K562 (cell line): ENCODE measurements around the gene ANXA9. TPM values are rescaled to one million over a fixed set of nuclear protein-coding genes. Genes with fewer than 3 reads are reported as not detected.

ENCODE experiments used
- BRCA1 ChIP-seq, 2 experiments: fragments of 450-650 bp in 1 of 2; sonication (generic) in 1 of 2; formaldehyde crosslinking in 1 of 2; IDR thresholded peaks; 2 replicates each; pipeline versions ENCODE4 v1.5.0 to v1.6.1; 2017 to 2020; ENCODE audit warnings: mild to moderate bottlenecking in 1 of 2, missing genetic modification reagents in 1 of 2
- FOXP1 ChIP-seq: sonication (generic); formaldehyde crosslinking; IDR thresholded peaks from 2 replicates; pipeline ENCODE4 v1.8.0; 2022; ENCODE audit warnings: mild to moderate bottlenecking, missing genetic modification reagents
- HIVEP1 ChIP-seq: fragments of 250-450 bp; sonication (Bioruptor Pico); IDR thresholded peaks from 2 replicates; pipeline ENCODE4 v1.4.0; 2020; ENCODE audit warnings: mild to moderate bottlenecking
- JUND ChIP-seq, 2 experiments: IDR thresholded peaks; 2 replicates in 1 of 2; 3 replicates in 1 of 2; pipeline ENCODE4 v1.6.1; 2011; ENCODE audit warnings: borderline replicate concordance in 2 of 2, low read depth in 2 of 2, low read length in 2 of 2, improper control_type of control experiment in 1 of 2, missing biosample characterization in 1 of 2, missing genetic modification characterization in 1 of 2, missing genetic modification reagents in 1 of 2
- MAZ ChIP-seq, 2 experiments: fragments of 450-650 bp in 1 of 2; sonication (generic) in 1 of 2; formaldehyde crosslinking; IDR thresholded peaks in 1 of 2; conservative IDR thresholded peaks in 1 of 2; 2 replicates each; pipeline versions ENCODE4 v1.4.0 to v1.5.0; 2020; ENCODE audit warnings: mild to moderate bottlenecking in 1 of 2, missing genetic modification reagents in 1 of 2
- NFXL1 ChIP-seq: fragments of 450-650 bp; formaldehyde crosslinking; IDR thresholded peaks from 2 replicates; pipeline ENCODE4 v1.4.0; 2021; ENCODE audit warnings: mild to moderate bottlenecking
- PHF8 ChIP-seq: fragments of 200-600 bp; sonication (generic); IDR thresholded peaks from 2 replicates; pipeline ENCODE4 v1.6.1; 2012; ENCODE audit warnings: mixed run types, mild to moderate bottlenecking, inconsistent platforms, low read length, moderate library complexity, borderline replicate concordance
- POLR2G ChIP-seq: fragments of 200-400 bp; formaldehyde crosslinking; IDR thresholded peaks from 2 replicates; pipeline ENCODE4 v1.6.1; 2017; ENCODE audit warnings: low read depth, mild to moderate bottlenecking, antibody characterized with exemption, low read length, moderate library complexity
- TAF7 ChIP-seq: fragments of 450-650 bp; IDR thresholded peaks from 2 replicates; pipeline ENCODE4 v1.6.1; 2016; ENCODE audit warnings: missing genetic modification characterization, missing compliant biosample characterization
- ZNF551 ChIP-seq: fragments of 250-450 bp; sonication (Bioruptor Pico); IDR thresholded peaks from 2 replicates; pipeline ENCODE4 v1.5.0; 2021; ENCODE audit warnings: mild to moderate bottlenecking, moderate library complexity
- ZNF589 ChIP-seq: fragments of 200-800 bp; sonication (Bioruptor generic); IDR thresholded peaks from 2 replicates; pipeline ENCODE4 v1.6.1; 2016; ENCODE audit warnings: low read depth, missing genetic modification characterization, missing compliant biosample characterization
- polyA plus RNA-seq, 8 experiments: library from polyadenylated mRNA; depleted of rRNA in 4 of 8; stranded (reverse) in 5 of 8; unstranded in 3 of 8; fragments of >200 nt; fragmentation: Nextera tagmentation in 2 of 8; fragmentation: Illumina TruSeq in 1 of 8; extraction: Ambion mirVana in 2 of 8; extraction: Trizol in 1 of 8; gene quantifications; 2 replicates each; pipeline versions ENCODE4 v1.2.1 to v1.2.3, GENCODE V29; 2011 to 2014; ENCODE audit warnings: inconsistent platforms in 1 of 8, missing spikeins in 1 of 8
- total RNA-seq, 7 experiments: library from RNA; depleted of rRNA in 6 of 7; stranded (reverse); fragments of >200 nt in 6 of 7; fragmentation: Illumina TruSeq in 2 of 7; extraction: Trizol in 2 of 7; gene quantifications; 2 replicates each; pipeline versions ENCODE4 v1.2.1 to v1.2.3, GENCODE V29; 2011 to 2021; ENCODE audit warnings: low replicate concordance in 1 of 7
- TF ChIP-seq, protein P1 (sequence below): fragments of 450-650 bp; IDR thresholded peaks from 2 replicates; pipeline ENCODE4 v1.6.1; 2017; ENCODE audit warnings: antibody characterized with exemption, mild to moderate bottlenecking
- TF ChIP-seq, protein P2 (sequence below): sonication (generic); formaldehyde crosslinking; IDR thresholded peaks from 2 replicates; pipeline ENCODE4 v1.9.0; 2022; ENCODE audit warnings: mild to moderate bottlenecking, missing genetic modification reagents
- TF ChIP-seq, protein P3 (sequence below), 3 experiments: IDR thresholded peaks in 2 of 3; conservative IDR thresholded peaks in 1 of 3; 2 replicates each; pipeline ENCODE4 v1.5.1; 2011 to 2012; ENCODE audit warnings: low read length in 3 of 3, mild to moderate bottlenecking in 3 of 3, control low read depth in 2 of 3, improper control_type of control experiment in 1 of 3, inconsistent platforms in 1 of 3, low read depth in 1 of 3, mixed read lengths in 1 of 3, moderate library complexity in 1 of 3; ENCODE audit not compliant: insufficient read depth in 2 of 3
- TF ChIP-seq, protein P4 (sequence below), 3 experiments: fragments of 200-800 bp in 1 of 3; sonication (Bioruptor generic) in 1 of 3; sonication (generic) in 1 of 3; formaldehyde crosslinking in 1 of 3; IDR thresholded peaks; 2 replicates each; pipeline versions ENCODE4 v1.6.1 to v1.8.0; 2016 to 2022; ENCODE audit warnings: mild to moderate bottlenecking in 2 of 3, missing compliant biosample characterization in 2 of 3, missing genetic modification characterization in 2 of 3, missing genetic modification reagents in 1 of 3

ANXA9 gene
- total and polyA plus RNA-seq, 9 of the 15 experiments (the other 6 are each of a cell fraction or from before 2014, with no cell fraction given), result 0.24 to 1.6 (median 0.57) TPM

DNA sequence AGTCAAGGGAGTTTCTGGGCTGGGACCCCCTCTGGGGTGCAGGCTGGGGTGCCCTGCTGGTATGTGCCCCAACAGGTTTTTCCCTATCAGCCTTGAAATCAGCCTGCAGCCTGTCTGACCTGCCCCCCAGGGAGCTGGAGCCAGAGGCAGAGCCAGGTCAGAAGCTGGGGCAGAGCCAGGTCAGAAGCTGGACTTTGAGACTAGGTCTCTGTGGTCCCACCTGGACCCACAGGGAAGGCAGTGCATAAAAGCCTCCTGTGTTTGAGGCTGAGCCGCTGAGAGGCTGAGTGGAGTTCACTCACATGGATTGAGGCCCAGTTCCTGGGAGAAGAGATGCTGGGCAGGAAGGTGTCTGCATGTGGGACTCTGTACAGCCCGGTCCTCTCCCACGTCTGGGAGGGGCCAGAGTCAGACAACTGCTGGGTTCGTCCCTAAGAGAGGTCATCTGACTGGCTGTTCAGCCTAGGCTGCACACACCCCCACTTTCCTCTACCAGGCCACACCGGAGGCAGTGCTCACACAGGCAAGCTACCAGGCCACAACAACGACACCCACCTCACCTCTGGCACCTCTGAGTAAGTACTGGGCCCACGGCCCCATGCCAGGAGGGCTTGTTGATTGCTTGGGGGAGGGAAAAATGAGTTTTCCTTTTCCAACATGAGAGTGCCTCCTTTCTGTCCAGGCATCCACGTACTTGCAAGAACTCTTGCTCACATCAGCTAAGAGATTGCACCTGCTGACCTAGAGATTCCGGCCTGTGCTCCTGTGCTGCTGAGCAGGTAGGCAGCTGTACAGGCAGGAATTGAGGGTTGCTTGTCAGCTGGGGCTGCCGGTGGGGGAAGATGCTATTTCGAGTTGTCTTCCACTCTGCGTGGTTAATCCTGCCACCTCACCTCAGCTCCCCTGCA lies at the start of gene ANXA9 (continued):
- TF ChIP-seq, protein P1, sequence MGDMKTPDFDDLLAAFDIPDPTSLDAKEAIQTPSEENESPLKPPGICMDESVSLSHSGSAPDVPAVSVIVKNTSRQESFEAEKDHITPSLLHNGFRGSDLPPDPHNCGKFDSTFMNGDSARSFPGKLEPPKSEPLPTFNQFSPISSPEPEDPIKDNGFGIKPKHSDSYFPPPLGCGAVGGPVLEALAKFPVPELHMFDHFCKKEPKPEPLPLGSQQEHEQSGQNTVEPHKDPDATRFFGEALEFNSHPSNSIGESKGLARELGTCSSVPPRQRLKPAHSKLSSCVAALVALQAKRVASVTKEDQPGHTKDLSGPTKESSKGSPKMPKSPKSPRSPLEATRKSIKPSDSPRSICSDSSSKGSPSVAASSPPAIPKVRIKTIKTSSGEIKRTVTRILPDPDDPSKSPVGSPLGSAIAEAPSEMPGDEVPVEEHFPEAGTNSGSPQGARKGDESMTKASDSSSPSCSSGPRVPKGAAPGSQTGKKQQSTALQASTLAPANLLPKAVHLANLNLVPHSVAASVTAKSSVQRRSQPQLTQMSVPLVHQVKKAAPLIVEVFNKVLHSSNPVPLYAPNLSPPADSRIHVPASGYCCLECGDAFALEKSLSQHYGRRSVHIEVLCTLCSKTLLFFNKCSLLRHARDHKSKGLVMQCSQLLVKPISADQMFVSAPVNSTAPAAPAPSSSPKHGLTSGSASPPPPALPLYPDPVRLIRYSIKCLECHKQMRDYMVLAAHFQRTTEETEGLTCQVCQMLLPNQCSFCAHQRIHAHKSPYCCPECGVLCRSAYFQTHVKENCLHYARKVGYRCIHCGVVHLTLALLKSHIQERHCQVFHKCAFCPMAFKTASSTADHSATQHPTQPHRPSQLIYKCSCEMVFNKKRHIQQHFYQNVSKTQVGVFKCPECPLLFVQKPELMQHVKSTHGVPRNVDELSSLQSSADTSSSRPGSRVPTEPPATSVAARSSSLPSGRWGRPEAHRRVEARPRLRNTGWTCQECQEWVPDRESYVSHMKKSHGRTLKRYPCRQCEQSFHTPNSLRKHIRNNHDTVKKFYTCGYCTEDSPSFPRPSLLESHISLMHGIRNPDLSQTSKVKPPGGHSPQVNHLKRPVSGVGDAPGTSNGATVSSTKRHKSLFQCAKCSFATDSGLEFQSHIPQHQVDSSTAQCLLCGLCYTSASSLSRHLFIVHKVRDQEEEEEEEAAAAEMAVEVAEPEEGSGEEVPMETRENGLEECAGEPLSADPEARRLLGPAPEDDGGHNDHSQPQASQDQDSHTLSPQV, result peak; percentile 66; the same call in 1 of the 2 replicates
- TF ChIP-seq JUND (IDR thresholded peaks at IDR 0.05; ENCODE audit: borderline replicate concordance, low read depth, low read length) (peak; percentile 29; the same call in 1 of the 2 replicates), JUND (tag; IDR thresholded peaks at IDR 0.05; ENCODE audit: borderline replicate concordance, low read depth, low read length) (no peak), BRCA1 (IDR thresholded peaks at IDR 0.05) (no peak), BRCA1 (CRISPR knock-in tag; IDR thresholded peaks at IDR 0.05) (no peak), POLR2G (0 out of 2 replicates have a peak, but pooled peaks have one; percentile 20), ZNF551 (CRISPR knock-in tag) (no peak), HIVEP1 (CRISPR knock-in tag) (no peak), TAF7 (peak; percentile 21; the same call in 1 of the 2 replicates), ZNF589 (CRISPR knock-in tag) (peak; percentile 45; the same call in 1 of the 2 replicates), FOXP1 (0 out of 2 replicates have a peak, but pooled peaks have one; percentile 19), PHF8 (peak; percentile 43; the same call in 1 of the 2 replicates), NFXL1 (CRISPR knock-in tag) (no peak), MAZ (CRISPR knock-in tag; conservative IDR thresholded peaks at IDR 0.05 in 1 of 2, IDR thresholded peaks at IDR 0.05 in 1 of 2) (0 out of 4 replicates have a peak, but pooled peaks of 1 of the 2 experiments have one; percentile 28)
- TF ChIP-seq, protein P2, sequence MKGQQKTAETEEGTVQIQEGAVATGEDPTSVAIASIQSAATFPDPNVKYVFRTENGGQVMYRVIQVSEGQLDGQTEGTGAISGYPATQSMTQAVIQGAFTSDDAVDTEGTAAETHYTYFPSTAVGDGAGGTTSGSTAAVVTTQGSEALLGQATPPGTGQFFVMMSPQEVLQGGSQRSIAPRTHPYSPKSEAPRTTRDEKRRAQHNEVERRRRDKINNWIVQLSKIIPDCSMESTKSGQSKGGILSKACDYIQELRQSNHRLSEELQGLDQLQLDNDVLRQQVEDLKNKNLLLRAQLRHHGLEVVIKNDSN (CRISPR knock-in tag), result peak; percentile 66
- TF ChIP-seq, protein P3, sequence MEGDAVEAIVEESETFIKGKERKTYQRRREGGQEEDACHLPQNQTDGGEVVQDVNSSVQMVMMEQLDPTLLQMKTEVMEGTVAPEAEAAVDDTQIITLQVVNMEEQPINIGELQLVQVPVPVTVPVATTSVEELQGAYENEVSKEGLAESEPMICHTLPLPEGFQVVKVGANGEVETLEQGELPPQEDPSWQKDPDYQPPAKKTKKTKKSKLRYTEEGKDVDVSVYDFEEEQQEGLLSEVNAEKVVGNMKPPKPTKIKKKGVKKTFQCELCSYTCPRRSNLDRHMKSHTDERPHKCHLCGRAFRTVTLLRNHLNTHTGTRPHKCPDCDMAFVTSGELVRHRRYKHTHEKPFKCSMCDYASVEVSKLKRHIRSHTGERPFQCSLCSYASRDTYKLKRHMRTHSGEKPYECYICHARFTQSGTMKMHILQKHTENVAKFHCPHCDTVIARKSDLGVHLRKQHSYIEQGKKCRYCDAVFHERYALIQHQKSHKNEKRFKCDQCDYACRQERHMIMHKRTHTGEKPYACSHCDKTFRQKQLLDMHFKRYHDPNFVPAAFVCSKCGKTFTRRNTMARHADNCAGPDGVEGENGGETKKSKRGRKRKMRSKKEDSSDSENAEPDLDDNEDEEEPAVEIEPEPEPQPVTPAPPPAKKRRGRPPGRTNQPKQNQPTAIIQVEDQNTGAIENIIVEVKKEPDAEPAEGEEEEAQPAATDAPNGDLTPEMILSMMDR (IDR thresholded peaks at IDR 0.05 in 2 of 3, conservative IDR thresholded peaks at IDR 0.05 in 1 of 3; ENCODE audit: insufficient read depth in 2 of 3, low read depth in 1 of 3, low read length in 3 of 3), result peak in 1 of 3 experiments; percentile 2; a peak in 1 of 6 replicates
- TF ChIP-seq, protein P4, sequence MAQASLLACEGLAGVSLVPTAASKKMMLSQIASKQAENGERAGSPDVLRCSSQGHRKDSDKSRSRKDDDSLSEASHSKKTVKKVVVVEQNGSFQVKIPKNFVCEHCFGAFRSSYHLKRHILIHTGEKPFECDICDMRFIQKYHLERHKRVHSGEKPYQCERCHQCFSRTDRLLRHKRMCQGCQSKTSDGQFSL (CRISPR knock-in tag; IDR thresholded peaks at IDR 0.05), result 0 out of 2 replicates have a peak, but pooled peaks have one; percentile 19
- TF ChIP-seq, protein P4 (tag; IDR thresholded peaks at IDR 0.05), result 0 out of 4 replicates have a peak, but pooled peaks of 1 of the 2 experiments have one; percentile 16
